Activated CD8-positive, alpha-beta T cell treated with anti-CD3 and anti-CD28 coated beads for 36 hours (primary cell): ENCODE data around the gene MPND. TPM values are rescaled to one million over a fixed set of nuclear protein-coding genes. Genes with fewer than 3 reads are reported as not detected.
A peak's percentile ranks its signal among the peaks of the same experiment; 100 is the strongest.

Source experiments
- ATAC-seq: fragments of 200-7000 bp; cut with Tn5 transposase; one replicate; pipeline ENCODE4 v1.10.0; 2021; ENCODE audit warnings: mild to moderate bottlenecking, moderate library complexity
- CTCF ChIA-PET: fragments of 350-600 bp; sonication (Branson Sonifier 250); formaldehyde crosslinking; loops from one replicate; lab custom pipeline; 2021; ENCODE audit warnings: antibody characterized with exemption; lab: Charles Lee
- POLR2A ChIA-PET: fragments of 350-600 bp; sonication (Branson Sonifier 250); formaldehyde crosslinking; loops from one replicate; lab custom pipeline; 2021; ENCODE audit warnings: antibody characterized with exemption; lab: Charles Lee
- DNase-seq: peaks from one replicate; pipeline ENCODE4 v3.0.0-alpha.2; 2020
- H3K27ac Mint-ChIP-seq: one replicate; pipeline ENCODE4 v1.8.0; 2021; ENCODE audit warnings: mild to moderate bottlenecking, mixed read lengths
- H3K27me3 Mint-ChIP-seq: one replicate; pipeline ENCODE4 v1.8.0; 2021; ENCODE audit warnings: mixed read lengths
- H3K36me3 Mint-ChIP-seq: one replicate; pipeline ENCODE4 v1.8.0; 2021; ENCODE audit warnings: low read depth, mixed read lengths
- H3K4me1 Mint-ChIP-seq: one replicate; pipeline ENCODE4 v1.8.0; 2021; ENCODE audit warnings: low read depth, mixed read lengths
- H3K4me3 Mint-ChIP-seq: one replicate; pipeline ENCODE4 v1.8.0; 2021; ENCODE audit warnings: mild to moderate bottlenecking, moderate library complexity, mixed read lengths
- H3K9me3 Mint-ChIP-seq: one replicate; pipeline ENCODE4 v1.8.0; 2021; ENCODE audit warnings: mixed read lengths
- intact Hi-C: fragments of 100-400 bp; cut with micrococcal nuclease; formaldehyde crosslinking; loops from one replicate; pipeline ENCODE4 v1.10.0; 2022
- total RNA-seq, 2 experiments: library from RNA; stranded (reverse); gene quantifications; one replicate each; pipeline ENCODE4 v1.2.3, GENCODE V29; 2021
- TF ChIP-seq, protein P1 (sequence below): fragments of 200-600 bp; IDR thresholded peaks from one replicate; pipeline ENCODE4 v1.8.0; 2022; ENCODE audit warnings: antibody characterized with exemption, mild to moderate bottlenecking

Gene MPND
- total RNA-seq, 2 experiments from 2014 or later, result 15.5 to 16.6 TPM

DNA sequence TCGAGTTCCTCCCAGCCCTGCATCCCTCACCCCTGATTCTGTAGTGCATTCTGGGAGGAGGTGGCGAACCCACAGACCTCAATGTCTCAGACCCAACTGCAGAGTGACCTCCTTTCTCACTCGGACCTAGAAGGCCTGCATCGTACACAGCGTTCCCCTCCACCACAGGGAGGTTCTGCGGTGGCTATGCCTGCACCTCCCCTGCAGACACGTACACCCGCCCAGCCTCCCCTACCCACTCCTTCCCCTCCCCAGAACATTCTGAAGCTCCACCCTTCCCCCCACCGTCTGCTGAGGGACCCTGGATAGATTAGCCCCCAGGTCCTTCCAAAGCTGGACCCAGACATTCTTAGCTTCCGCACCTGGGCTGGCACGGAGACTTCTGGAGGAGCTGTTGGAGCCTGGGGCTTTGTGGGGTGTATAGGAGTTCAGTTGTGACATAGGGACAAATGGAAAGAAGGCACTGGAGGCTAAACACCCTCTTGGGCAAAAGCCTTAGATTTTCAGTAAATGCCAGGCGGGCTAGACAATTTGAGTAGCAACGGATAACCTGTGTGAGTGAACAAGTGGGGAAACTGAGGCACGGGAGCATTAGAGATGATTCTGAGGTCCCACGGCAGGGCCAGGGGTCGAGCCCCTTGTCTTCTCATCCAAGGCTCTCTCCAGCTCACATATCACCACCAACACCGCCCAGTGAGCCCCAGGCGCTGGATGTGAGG lies 39.4 kb upstream of the MPND start:
- ATAC-seq, result no peak
- Mint-ChIP-seq H3K36me3 (peaks cover 3% of the 10 kb centered on the region), H3K27me3 (no peaks in the 10 kb centered on the region), H3K4me1 (peaks cover 26% of the 10 kb centered on the region), H3K4me3 (peak overlapping the region; percentile 64), H3K27ac (peak overlapping the region; percentile 60), H3K9me3 (no peaks in the 10 kb centered on the region)
- TF ChIP-seq, protein P1, sequence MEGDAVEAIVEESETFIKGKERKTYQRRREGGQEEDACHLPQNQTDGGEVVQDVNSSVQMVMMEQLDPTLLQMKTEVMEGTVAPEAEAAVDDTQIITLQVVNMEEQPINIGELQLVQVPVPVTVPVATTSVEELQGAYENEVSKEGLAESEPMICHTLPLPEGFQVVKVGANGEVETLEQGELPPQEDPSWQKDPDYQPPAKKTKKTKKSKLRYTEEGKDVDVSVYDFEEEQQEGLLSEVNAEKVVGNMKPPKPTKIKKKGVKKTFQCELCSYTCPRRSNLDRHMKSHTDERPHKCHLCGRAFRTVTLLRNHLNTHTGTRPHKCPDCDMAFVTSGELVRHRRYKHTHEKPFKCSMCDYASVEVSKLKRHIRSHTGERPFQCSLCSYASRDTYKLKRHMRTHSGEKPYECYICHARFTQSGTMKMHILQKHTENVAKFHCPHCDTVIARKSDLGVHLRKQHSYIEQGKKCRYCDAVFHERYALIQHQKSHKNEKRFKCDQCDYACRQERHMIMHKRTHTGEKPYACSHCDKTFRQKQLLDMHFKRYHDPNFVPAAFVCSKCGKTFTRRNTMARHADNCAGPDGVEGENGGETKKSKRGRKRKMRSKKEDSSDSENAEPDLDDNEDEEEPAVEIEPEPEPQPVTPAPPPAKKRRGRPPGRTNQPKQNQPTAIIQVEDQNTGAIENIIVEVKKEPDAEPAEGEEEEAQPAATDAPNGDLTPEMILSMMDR, result no peak
- ChIA-PET CTCF (interaction anchor here (1.7 kb wide), 1 partner anchor 35 kb away, joined by 3 read pairs; no protein-coding TSS in a partner anchor), POLR2A (interaction anchor here (0.8 to 1.7 kb wide), 7 partner anchors 10 to 57 kb away, joined by 3 to 5 read pairs (median 3); partner anchors contain the start of genes MPND, STAP2 and YJU2)
- intact Hi-C loops, result no loop called here
- DNase-seq, result peak; percentile 48

DNA sequence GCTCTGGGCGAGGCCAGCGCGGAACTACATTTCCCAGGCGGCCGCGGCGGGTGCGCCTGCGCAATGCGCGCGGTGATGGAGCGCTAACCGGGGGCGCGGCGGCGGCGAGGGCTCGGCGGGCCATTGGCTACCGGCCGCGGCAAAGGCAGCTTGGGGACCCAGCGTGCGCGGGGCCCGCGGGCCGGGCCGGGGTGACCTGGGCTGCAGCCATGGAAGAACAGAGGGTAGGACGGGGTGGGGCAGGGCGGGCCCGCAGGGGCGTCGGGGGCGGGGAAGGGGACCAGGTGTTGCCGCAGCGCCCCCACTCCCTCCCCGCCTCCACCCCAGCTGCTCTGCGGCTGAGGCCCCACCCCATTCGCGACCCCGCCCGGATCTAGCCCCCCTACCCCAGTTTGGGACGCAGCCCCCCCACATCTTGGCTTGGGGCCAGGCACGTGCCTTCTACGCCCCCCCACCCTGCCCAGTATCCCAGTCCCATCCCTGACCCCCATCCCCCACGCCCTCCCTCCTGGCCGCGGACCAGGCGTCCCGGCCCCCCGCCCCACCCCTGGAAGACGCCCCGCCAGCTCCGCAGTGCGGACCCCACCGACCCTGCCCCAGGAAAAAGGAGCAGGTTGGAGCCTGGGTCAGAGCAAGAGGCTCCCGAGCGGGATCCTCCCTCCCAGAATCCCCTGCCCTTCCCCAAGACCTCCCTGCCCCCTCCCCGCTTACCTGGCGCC lies 38.7 kb upstream of the MPND start, which contains the start of gene FSD1:
Gene FSD1 (plus strand): TSS at position 61 of the 719 bp plus-strand sequence. CDS start 149 bp downstream, at position 210.
- ChIA-PET POLR2A (interaction anchor here (0.8 to 1.5 kb wide), 9 partner anchors 9 to 99 kb away, joined by 3 to 5 read pairs (median 3); partner anchors contain the start of genes MPND and YJU2), CTCF (interaction anchor here (0.6 to 1.7 kb wide), 2 partner anchors 36 to 541 kb away, joined by 3 read pairs; no protein-coding TSS in a partner anchor)
- H3K27me3 Mint-ChIP-seq, result no peaks in the 10 kb centered on the region
- H3K4me1 Mint-ChIP-seq, result peaks cover 26% of the 10 kb centered on the region
- no peaks in the 10 kb centered on the region for H3K9me3 Mint-ChIP-seq
- intact Hi-C loops, result no loop called here
- peak within 1 kb of the TSS; percentile 68 for H3K4me3 Mint-ChIP-seq
- TF ChIP-seq, protein P1, result no peak
- ATAC-seq (peak; percentile 85), DNase-seq (peak; percentile 88)
- peaks cover 3% of the 10 kb centered on the region for H3K36me3 Mint-ChIP-seq
- H3K27ac Mint-ChIP-seq, result peak within 1 kb of the TSS; percentile 60

- POLR2A ChIA-PET, result interaction anchor here (0.9 to 1.5 kb wide), 5 partner anchors 15 to 99 kb away, joined by 3 read pairs; no protein-coding TSS in a partner anchor
- intact Hi-C loops, result no loop called here
- ATAC-seq (no peak), DNase-seq (no peak)
- Mint-ChIP-seq H3K36me3 (peaks cover 3% of the 10 kb centered on the region), H3K4me1 (peaks cover 26% of the 10 kb centered on the region), H3K27me3 (no peaks in the 10 kb centered on the region), H3K27ac (peak overlapping the region; percentile 38), H3K9me3 (no peaks in the 10 kb centered on the region), H3K4me3 (peak overlapping the region; percentile 68)
- TF ChIP-seq, protein P1, result no peak
- CTCF ChIA-PET, result interaction anchor here (1.3 kb wide), 1 partner anchor 47 kb away, joined by 3 read pairs; no protein-coding TSS in a partner anchor
These were observed 38.1 kb upstream of the MPND start for GRCh38 chr19:4305257-4305612.

GRCh38 chr19:4305659-4306058 lies 37.7 kb upstream of the MPND start:
- H3K36me3 Mint-ChIP-seq, result peaks cover 3% of the 10 kb centered on the region
- H3K9me3 Mint-ChIP-seq, result no peaks in the 10 kb centered on the region
- POLR2A ChIA-PET, result interaction anchor here (0.7 to 1.5 kb wide), 5 partner anchors 16 to 98 kb away, joined by 3 to 4 read pairs (median 3); no protein-coding TSS in a partner anchor
- intact Hi-C loops, result no loop called here
- H3K27me3 Mint-ChIP-seq, result no peaks in the 10 kb centered on the region
- TF ChIP-seq, protein P1, result no peak
- no peak for ATAC-seq
- H3K4me1 Mint-ChIP-seq, result peaks cover 23% of the 10 kb centered on the region
- H3K27ac Mint-ChIP-seq, result no peak overlapping the region
- peak overlapping the region; percentile 68 for H3K4me3 Mint-ChIP-seq
- CTCF ChIA-PET, result interaction anchor here (0.9 to 1.3 kb wide), 2 partner anchors 39 to 47 kb away, joined by 3 read pairs; no protein-coding TSS in a partner anchor
- no peak for DNase-seq
